OCI-LY7 (cell line): ENCODE data around the gene CST9. TPM values are rescaled to one million over a fixed set of nuclear protein-coding genes. Genes with fewer than 3 reads are reported as not detected.

Source experiments
- BruUV-seq: library from RNA; stranded (reverse); fragments of 400-500 nt; replicated peaks from 2 replicates; lab custom pipeline; 2021; lab: Mats Ljungman, UMichigan
- CTCF ChIA-PET: fragments of 300-600 bp; sonication (Branson Sonifier 250); formaldehyde crosslinking; loops from one replicate; lab custom pipeline; 2022; ENCODE audit warnings: antibody characterized with exemption; ENCODE audit not compliant: unreplicated experiment; lab: Charles Lee
- POLR2A ChIA-PET: fragments of 300-600 bp; sonication (Branson Sonifier 250); formaldehyde crosslinking; loops from one replicate; lab custom pipeline; 2022; ENCODE audit warnings: antibody characterized with exemption; lab: Charles Lee
- DNase-seq: peaks from one replicate; pipeline ENCODE4 v3.0.0-alpha.2; 2015; ENCODE audit warnings: low spot score
- H2AFZ ChIP-seq: fragments of 200-600 bp; sonication (generic), shearing (Covaris generic); 2 replicates; pipeline ENCODE4 v1.6.1; 2014; ENCODE audit warnings: mild to moderate bottlenecking, antibody characterized with exemption, low read length, moderate library complexity
- H3K27ac ChIP-seq: fragments of 200-600 bp; sonication (generic); 2 replicates; pipeline ENCODE4 v1.5.1; 2014; ENCODE audit warnings: mixed run types, low read depth, mild to moderate bottlenecking, moderate library complexity, low read length, inconsistent platforms; ENCODE audit not compliant: poor library complexity, severe bottlenecking
- H3K36me3 ChIP-seq: fragments of 200-600 bp; sonication (generic); 2 replicates; pipeline ENCODE4 v1.6.1; 2014; ENCODE audit warnings: mild to moderate bottlenecking, antibody characterized with exemption, low read length, moderate library complexity, mixed read lengths; ENCODE audit not compliant: insufficient read depth
- H3K4me1 ChIP-seq: fragments of 200-600 bp; sonication (generic); 2 replicates; pipeline ENCODE4 v1.5.1; 2014; ENCODE audit warnings: mild to moderate bottlenecking, low read length; ENCODE audit not compliant: insufficient read depth, poor library complexity, severe bottlenecking
- H3K4me2 ChIP-seq: fragments of 200-600 bp; sonication (generic); 2 replicates; pipeline ENCODE4 v1.6.1; 2014; ENCODE audit warnings: mild to moderate bottlenecking, low read length
- H3K4me3 ChIP-seq: fragments of 200-600 bp; sonication (generic); 2 replicates; pipeline ENCODE4 v1.5.1; 2014; ENCODE audit warnings: mild to moderate bottlenecking, low read depth, low read length; ENCODE audit not compliant: poor library complexity, severe bottlenecking
- H3K79me2 ChIP-seq: fragments of 200-600 bp; sonication (generic); 2 replicates; pipeline ENCODE4 v1.6.1; 2016; ENCODE audit warnings: low read depth, mild to moderate bottlenecking, low read length, moderate library complexity, mixed read lengths; ENCODE audit not compliant: insufficient read depth
- H3K9me2 ChIP-seq: fragments of 200-600 bp; sonication (generic); 2 replicates; pipeline ENCODE4 v1.6.1; 2016; ENCODE audit warnings: mild to moderate bottlenecking, low read length, mixed read lengths; ENCODE audit not compliant: insufficient read depth
- H3K9me3 ChIP-seq: fragments of 200-600 bp; sonication (generic); 2 replicates; pipeline ENCODE4 v1.6.1; 2014; ENCODE audit warnings: mild to moderate bottlenecking, mixed run types, low read length, mixed read lengths
- H4K20me1 ChIP-seq: fragments of 200-600 bp; sonication (generic); 2 replicates; pipeline ENCODE4 v1.6.1; 2014; ENCODE audit warnings: mild to moderate bottlenecking, antibody characterized with exemption, low read length, moderate library complexity, mixed read lengths; ENCODE audit not compliant: insufficient read depth
- CTCF ChIP-seq: fragments of 200-600 bp; sonication (generic); conservative IDR thresholded peaks from 2 replicates; pipeline ENCODE4 v1.5.1; 2014; ENCODE audit warnings: mild to moderate bottlenecking, antibody characterized with exemption, low read length, moderate library complexity, mixed read lengths
- EZH2phosphoT487 ChIP-seq: fragments of 200-600 bp; sonication (generic); IDR thresholded peaks from 2 replicates; pipeline ENCODE4 v1.6.1; 2018; ENCODE audit warnings: low read depth, borderline replicate concordance, mild to moderate bottlenecking, mixed run types, antibody characterized with exemption, low read length, moderate library complexity, mixed read lengths
- intact Hi-C: fragments of 100-400 bp; cut with micrococcal nuclease; formaldehyde crosslinking; loops from one replicate; pipeline ENCODE4 v1.10.0; 2022; ENCODE audit not compliant: unreplicated experiment
- total RNA-seq, 2 experiments: library from RNA; depleted of rRNA in 1 of 2; stranded (reverse); fragments of >200 nt in 1 of 2; shearing (Covaris generic) in 1 of 2; gene quantifications; 2 replicates each; pipeline ENCODE4 v1.2.3, GENCODE V29; 2014 to 2022

The CST9 gene
- total RNA-seq, 2 experiments from 2014 or later = not detected

DNA sequence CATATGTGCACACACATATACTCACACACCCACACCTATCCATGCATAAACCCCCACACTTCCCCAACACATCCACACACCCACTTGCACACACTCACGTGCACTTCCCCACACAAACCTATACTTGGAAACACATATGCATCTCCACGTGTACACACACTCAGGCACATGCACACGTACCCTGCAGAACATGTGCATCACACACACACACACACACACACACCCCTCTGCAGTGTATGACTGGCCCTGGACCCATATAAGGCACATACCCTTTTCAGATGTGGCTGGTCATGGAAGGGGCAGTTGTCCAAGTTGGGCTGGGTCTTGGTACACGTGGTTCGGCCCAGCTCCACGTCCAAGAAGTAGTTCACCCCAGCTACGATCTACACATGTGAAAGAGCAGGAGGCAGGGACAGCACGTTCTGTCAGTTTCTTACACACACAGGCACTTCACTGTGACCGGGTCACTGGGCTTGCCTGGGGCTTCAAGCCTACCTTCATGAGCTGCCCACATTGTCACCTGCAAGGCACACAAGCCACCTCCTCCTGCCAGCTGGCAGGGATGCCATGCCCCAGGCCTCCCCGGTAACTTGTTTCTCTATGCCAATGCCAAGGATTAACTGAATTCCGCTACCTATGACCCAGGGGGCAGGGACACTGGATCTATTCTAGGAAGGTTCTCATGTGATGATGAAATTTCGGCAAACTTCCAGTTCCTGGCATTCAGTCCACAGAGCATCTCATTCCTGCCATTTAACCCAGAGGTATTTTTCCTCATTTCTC is 29.5 kb upstream of the CST9 start:
- no TSS peak for BruUV-seq

DNA sequence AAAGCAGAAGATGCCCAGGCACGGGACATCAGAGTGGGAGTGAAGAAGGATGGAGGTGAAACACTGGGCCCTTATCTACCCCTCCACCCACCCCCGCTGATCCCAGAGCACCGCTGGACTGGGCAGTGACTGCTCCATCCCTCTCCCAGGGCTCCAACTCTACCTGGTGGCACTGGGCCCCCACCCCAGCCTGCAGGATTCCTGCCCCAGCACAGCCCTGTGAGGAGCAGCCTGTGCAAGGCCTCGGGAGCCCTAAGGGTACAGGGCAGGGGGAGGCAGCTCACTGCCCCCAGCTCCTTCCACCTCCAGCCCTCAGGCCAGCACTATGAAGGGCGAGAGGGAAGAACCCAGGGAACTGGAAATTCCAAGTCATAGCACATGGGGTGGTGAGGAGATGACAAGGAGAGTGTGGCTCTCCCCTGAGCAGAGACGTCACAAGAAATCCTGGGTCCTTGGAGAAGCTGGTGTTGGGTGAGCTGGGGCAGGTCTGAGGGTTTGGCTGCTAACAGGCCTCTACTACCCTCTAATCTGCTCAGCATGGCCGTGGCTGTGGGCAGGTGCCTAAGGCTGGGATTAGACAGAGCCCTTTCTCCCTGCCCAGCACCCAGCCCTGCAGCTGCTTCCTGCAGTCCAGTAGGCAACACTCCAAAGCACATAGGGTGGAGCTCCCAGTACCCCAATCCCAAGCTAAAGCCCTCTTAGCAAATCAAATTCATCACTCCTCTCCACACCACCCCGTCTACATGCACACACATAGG is 28.5 kb upstream of the CST9 start:
- H2AFZ ChIP-seq = no peak overlapping the region
- CTCF ChIA-PET = no interaction called here
- POLR2A ChIA-PET = interaction anchor here (0.6 kb wide), 1 partner anchor 15 kb away, joined by 3 read pairs; no protein-coding TSS in a partner anchor
- H3K4me3 ChIP-seq = no peak overlapping the region
- BruUV-seq = no TSS peak
- no peak overlapping the region for H3K27ac ChIP-seq
- H3K4me2 ChIP-seq = no peak overlapping the region
- no peaks in the 10 kb centered on the region for H3K4me1 ChIP-seq
- H3K36me3 ChIP-seq = no peaks in the 10 kb centered on the region
- no peaks in the 10 kb centered on the region for H3K9me2 ChIP-seq
- TF ChIP-seq CTCF = no peak
- TF ChIP-seq EZH2phosphoT487 = no peak
- H3K9me3 ChIP-seq = no peaks in the 10 kb centered on the region
- H4K20me1 ChIP-seq = no peaks in the 10 kb centered on the region
- DNase-seq = no peak
- intact Hi-C loops = no loop called here
- no peaks in the 10 kb centered on the region for H3K79me2 ChIP-seq

More for the DNA sequence above, 29.5 kb upstream of the CST9 start:
- H3K9me2 ChIP-seq = no peaks in the 10 kb centered on the region
- no peak for TF ChIP-seq EZH2phosphoT487
- TF ChIP-seq CTCF = no peak
- intact Hi-C loops = no loop called here
- H2AFZ ChIP-seq = no peak overlapping the region
- no peak for DNase-seq
- H3K36me3 ChIP-seq = no peaks in the 10 kb centered on the region
- H3K4me3 ChIP-seq = no peak overlapping the region
- CTCF ChIA-PET = no interaction called here
- POLR2A ChIA-PET = interaction anchor here (0.6 kb wide), 1 partner anchor 14 kb away, joined by 3 read pairs; no protein-coding TSS in a partner anchor
- H3K79me2 ChIP-seq = no peaks in the 10 kb centered on the region
- no peaks in the 10 kb centered on the region for H3K4me1 ChIP-seq
- H4K20me1 ChIP-seq = no peaks in the 10 kb centered on the region
- no peak overlapping the region for H3K27ac ChIP-seq
- H3K4me2 ChIP-seq = no peak overlapping the region
- no peaks in the 10 kb centered on the region for H3K9me3 ChIP-seq
